Vagina (tissue), 2 donors: Measurements from ENCODE around the gene PI4KB. TPM values are rescaled to one million over a fixed set of nuclear protein-coding genes. Genes with fewer than 3 reads are reported as not detected.

Experiments
- DNase-seq, 2 donors: peaks; one replicate each; pipeline ENCODE4 v3.0.0-alpha.2; 2017; ENCODE audit errors: extremely low spot score in 2 of 2
- H3K27ac ChIP-seq: fragments of 200-600 bp; sonication (generic); one replicate; pipeline ENCODE4 v1.5.1; 2019
- H3K27me3 ChIP-seq: fragments of 200-600 bp; sonication (generic); one replicate; pipeline ENCODE4 v1.5.1; 2019
- H3K36me3 ChIP-seq, 2 donors: fragments of 200-600 bp; sonication (generic); one replicate each; pipeline ENCODE4 v1.5.1; 2017 to 2019
- H3K4me1 ChIP-seq: fragments of 200-600 bp; sonication (generic); one replicate; pipeline ENCODE4 v1.5.1; 2019
- H3K4me3 ChIP-seq, 2 donors: fragments of 200-600 bp; sonication (generic); 1 replicate in 1 of 2; 2 replicates in 1 of 2; pipeline ENCODE4 v1.5.1; 2016 to 2019
- H3K9me3 ChIP-seq: fragments of 200-600 bp; sonication (generic); one replicate; pipeline ENCODE4 v1.5.1; 2019
- CTCF ChIP-seq, 3 experiments: fragments of 450-650 bp in 2 of 3; fragments of 200-600 bp in 1 of 3; sonication (generic) in 1 of 3; IDR thresholded peaks; one replicate each; pipeline ENCODE4 v1.5.1; 2017 to 2019; ENCODE audit warnings: antibody characterized with exemption in 3 of 3, mild to moderate bottlenecking in 2 of 3, moderate library complexity in 2 of 3
- POLR2A ChIP-seq, 2 donors: fragments of 450-650 bp; IDR thresholded peaks; one replicate each; pipeline ENCODE4 v1.6.1; 2017; ENCODE audit warnings: antibody characterized with exemption in 2 of 2, mild to moderate bottlenecking in 2 of 2, moderate library complexity in 2 of 2
- POLR2AphosphoS5 ChIP-seq, 2 donors: sonication (generic); formaldehyde crosslinking; IDR thresholded peaks; one replicate each; pipeline ENCODE4 v1.9.0; 2017; ENCODE audit warnings: antibody characterized with exemption in 2 of 2, mild to moderate bottlenecking in 2 of 2, low read depth in 1 of 2; ENCODE audit not compliant: insufficient read depth in 1 of 2
- intact Hi-C: fragments of 100-400 bp; cut with DNase I; formaldehyde crosslinking; loops from one replicate; pipeline ENCODE4 v1.15.1; 2023
- total RNA-seq: library from RNA; depleted of rRNA; stranded (reverse); fragments of >200 nt; gene quantifications from one replicate; pipeline ENCODE4 v1.2.3, GENCODE V29; 2016

Gene PI4KB
- total RNA-seq, 1 donor from 2014 or later: 69.0 TPM

DNA sequence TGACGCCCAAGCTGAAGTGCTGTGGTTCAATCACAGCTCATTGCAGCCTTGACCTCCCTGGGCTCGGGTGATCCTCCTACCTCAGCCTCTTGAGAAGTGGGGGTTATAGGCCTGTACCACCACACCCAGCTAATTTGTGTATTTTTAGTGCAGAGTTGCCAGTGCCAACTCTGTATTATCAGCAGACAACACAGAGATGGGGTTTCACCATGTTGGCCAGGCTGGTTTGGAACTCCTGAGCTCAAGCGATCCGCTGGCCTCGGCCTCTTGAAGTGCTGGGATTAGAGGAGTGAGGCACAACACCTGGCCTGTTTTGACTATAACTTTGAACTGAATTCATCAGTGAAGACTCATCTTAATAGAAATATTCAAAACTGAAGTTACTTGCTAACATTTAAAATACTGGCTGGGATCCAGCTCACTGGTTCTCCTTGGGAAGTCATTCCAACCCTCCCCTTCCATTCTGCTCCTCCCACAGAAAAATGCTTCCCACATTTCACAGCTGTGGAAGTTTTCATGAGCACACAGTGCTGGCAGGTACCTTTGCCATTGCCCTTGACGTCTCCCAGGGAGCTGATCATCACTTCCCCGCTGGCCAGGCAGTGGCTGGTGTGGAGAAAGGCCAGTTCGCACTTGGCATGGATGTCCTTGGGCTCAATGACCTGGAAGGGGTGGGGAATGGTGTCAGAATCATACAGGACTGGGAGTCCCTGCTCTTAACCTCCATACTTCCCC lies 40.6 kb upstream of the PI4KB start:
- TF ChIP-seq POLR2AphosphoS5 (IDR thresholded peaks at IDR 0.05; ENCODE audit: insufficient read depth in 1 of 2, low read depth in 1 of 2) (no peak), CTCF (IDR thresholded peaks at IDR 0.05) (no peak), POLR2A (IDR thresholded peaks at IDR 0.05) (no peak)
- no peaks in the 10 kb centered on the region for H3K9me3 ChIP-seq
- DNase-seq: no peak
- H3K36me3 ChIP-seq: peaks cover 0 to 13% of the 10 kb centered on the region in 2 donors
- H3K4me1 ChIP-seq: peaks cover 41% of the 10 kb centered on the region
- H3K27me3 ChIP-seq: no peaks in the 10 kb centered on the region
- no peak overlapping the region for H3K4me3 ChIP-seq
- intact Hi-C loops: no loop called here
- no peak overlapping the region for H3K27ac ChIP-seq

GRCh38 chr1:151364996-151365395 lies 37.8 kb upstream of the PI4KB start:
- intact Hi-C loops: no loop called here
- DNase-seq: no peak
- TF ChIP-seq POLR2A (IDR thresholded peaks at IDR 0.05) (no peak), POLR2AphosphoS5 (IDR thresholded peaks at IDR 0.05; ENCODE audit: insufficient read depth in 1 of 2, low read depth in 1 of 2) (no peak), CTCF (IDR thresholded peaks at IDR 0.05) (no peak)
- Histone ChIP-seq H3K36me3 (peaks cover 0 to 13% of the 10 kb centered on the region in 2 donors), H3K27me3 (no peaks in the 10 kb centered on the region), H3K4me1 (peaks cover 13% of the 10 kb centered on the region), H3K4me3 (no peak overlapping the region), H3K27ac (no peak overlapping the region), H3K9me3 (no peaks in the 10 kb centered on the region)

DNA sequence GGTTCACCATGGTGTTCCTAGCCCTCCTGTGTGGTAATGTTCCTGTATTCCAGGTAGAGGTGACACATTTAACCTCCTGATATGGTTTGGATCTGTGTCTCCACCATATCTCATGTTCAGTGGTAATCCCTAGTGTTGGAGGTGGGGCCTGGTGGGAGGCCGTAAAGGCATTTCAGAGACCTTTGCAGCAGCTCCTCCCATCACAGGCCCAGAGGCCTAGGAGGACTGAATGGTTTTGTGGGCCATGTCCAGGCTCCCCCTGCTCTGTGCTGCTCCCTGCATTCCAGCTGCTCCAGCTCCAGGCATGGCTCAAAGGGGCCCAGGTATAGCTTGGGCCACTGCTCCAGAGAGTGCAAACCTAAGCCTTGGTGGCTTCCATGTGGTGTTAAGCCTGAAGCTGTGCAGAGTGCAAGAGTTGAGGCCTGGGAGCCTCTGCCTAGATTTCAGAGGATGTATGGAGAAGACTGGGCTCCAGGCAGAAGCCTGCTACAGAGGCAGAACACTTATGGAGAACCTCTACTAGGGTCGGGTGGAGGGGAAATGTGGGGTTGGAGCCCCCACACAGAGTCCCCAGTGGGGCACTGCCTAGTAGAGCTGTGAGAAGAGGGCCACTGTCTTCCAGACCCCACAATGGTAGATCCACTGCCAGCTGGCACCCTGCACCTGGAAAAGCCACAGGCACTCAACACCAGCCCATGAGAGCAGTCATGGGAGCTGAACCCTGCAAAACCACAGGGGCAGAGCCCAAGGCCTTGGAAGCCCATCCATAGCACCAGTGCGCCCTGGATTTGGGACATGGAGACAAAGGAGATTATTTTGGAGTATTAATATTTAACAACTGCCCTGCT lies 35.3 kb upstream of the PI4KB start:
- no peaks in the 10 kb centered on the region for H3K4me1 ChIP-seq
- H3K36me3 ChIP-seq: peaks cover 0 to 13% of the 10 kb centered on the region in 2 donors
- H3K27me3 ChIP-seq: no peaks in the 10 kb centered on the region
- intact Hi-C loops: no loop called here
- DNase-seq: no peak
- no peak overlapping the region for H3K4me3 ChIP-seq
- no peak overlapping the region for H3K27ac ChIP-seq
- TF ChIP-seq POLR2AphosphoS5 (IDR thresholded peaks at IDR 0.05; ENCODE audit: insufficient read depth in 1 of 2, low read depth in 1 of 2) (no peak), POLR2A (IDR thresholded peaks at IDR 0.05) (no peak), CTCF (IDR thresholded peaks at IDR 0.05) (no peak)
- H3K9me3 ChIP-seq: no peaks in the 10 kb centered on the region

DNA sequence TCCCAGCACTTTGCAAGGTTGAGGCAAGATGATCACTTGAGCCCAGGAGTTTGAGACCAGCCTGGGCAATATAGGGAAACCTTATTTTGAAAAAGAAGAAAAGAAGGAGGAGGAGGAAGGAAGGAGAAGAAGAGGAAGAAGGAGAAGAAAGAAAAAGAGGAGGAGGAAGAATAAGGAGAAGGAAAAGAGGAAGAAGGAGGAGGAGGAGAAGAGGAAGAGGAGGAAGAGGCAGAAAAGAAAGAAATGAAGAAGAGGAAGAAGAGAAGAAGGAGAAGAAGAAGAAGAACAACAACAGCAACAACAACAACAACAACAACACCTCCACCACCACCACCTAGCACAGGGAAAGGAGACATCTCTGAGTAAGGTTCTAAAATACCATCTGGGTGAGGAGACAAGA lies 34.7 kb upstream of the PI4KB start:
- no peak overlapping the region for H3K4me3 ChIP-seq
- intact Hi-C loops: no loop called here
- DNase-seq: no peak
- no peak overlapping the region for H3K27ac ChIP-seq
- peaks cover 0 to 13% of the 10 kb centered on the region in 2 donors for H3K36me3 ChIP-seq
- no peaks in the 10 kb centered on the region for H3K4me1 ChIP-seq
- no peaks in the 10 kb centered on the region for H3K27me3 ChIP-seq
- no peaks in the 10 kb centered on the region for H3K9me3 ChIP-seq
- no peak for TF ChIP-seq POLR2AphosphoS5 (IDR thresholded peaks at IDR 0.05; ENCODE audit: insufficient read depth in 1 of 2, low read depth in 1 of 2)

DNA sequence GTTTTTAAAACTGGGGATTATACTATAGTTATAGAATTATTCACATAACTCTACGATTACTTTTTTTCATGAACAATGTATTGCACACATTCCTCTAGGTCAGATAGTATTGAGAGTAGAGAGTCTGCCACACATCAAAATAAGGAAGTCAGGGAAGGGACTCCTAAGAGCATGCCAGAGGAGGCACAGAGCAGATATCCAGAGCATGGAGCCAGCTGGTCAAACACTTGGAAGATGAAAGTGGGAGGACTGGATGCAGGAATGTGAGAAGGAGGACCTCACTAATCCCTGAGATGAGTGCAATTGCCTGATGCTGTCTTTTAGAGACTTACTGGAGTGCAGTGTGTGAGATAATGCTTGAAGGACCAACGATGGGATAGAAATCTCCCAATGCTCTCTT lies 29.5 kb upstream of the PI4KB start:
- H3K27ac ChIP-seq: no peak overlapping the region
- intact Hi-C loops: no loop called here
- TF ChIP-seq CTCF (IDR thresholded peaks at IDR 0.05) (no peak), POLR2AphosphoS5 (IDR thresholded peaks at IDR 0.05; ENCODE audit: insufficient read depth in 1 of 2, low read depth in 1 of 2) (no peak), POLR2A (IDR thresholded peaks at IDR 0.05) (no peak)
- H3K27me3 ChIP-seq: no peaks in the 10 kb centered on the region
- no peaks in the 10 kb centered on the region for H3K36me3 ChIP-seq
- no peaks in the 10 kb centered on the region for H3K4me1 ChIP-seq
- no peak overlapping the region for H3K4me3 ChIP-seq
- no peak for DNase-seq
- H3K9me3 ChIP-seq: no peaks in the 10 kb centered on the region
